ENCODE data around the gene SPECC1.

DNA sequence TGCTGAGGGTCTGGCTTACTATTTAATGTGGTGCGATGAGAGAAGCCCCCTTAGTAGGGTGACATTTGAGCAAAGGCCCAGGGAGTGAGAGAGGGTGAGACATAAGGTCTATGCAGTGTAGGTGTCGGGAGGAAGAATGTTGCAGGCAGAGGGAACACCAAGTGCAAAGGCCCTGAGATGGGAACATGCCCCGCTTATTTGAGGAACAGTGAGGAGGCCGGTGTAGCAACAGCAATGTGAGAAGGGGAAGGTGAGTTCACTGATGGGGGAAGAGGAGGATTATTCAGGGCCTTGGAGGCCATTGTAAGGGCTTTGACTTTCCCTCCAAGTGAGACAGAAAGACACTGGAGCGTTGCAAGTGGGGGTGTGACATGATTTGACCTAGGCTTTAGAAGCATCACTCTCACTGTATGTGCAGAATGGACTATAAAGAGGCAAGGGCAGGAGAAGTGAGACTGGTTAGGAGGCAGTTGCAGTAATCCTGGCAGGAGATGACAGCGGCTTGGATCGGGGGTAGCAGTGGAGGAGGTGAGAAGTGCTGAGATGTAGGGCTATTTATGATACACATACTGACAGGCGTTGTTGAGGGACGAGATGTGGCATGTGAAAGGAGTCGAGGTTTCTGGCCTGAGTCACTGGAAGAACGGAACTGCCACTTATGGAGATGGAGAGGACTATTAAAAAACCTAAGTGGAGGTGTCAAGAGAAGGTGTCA lies 145.3 kb downstream of the SPECC1 start:
- TF ChIP-seq, protein P1, sequence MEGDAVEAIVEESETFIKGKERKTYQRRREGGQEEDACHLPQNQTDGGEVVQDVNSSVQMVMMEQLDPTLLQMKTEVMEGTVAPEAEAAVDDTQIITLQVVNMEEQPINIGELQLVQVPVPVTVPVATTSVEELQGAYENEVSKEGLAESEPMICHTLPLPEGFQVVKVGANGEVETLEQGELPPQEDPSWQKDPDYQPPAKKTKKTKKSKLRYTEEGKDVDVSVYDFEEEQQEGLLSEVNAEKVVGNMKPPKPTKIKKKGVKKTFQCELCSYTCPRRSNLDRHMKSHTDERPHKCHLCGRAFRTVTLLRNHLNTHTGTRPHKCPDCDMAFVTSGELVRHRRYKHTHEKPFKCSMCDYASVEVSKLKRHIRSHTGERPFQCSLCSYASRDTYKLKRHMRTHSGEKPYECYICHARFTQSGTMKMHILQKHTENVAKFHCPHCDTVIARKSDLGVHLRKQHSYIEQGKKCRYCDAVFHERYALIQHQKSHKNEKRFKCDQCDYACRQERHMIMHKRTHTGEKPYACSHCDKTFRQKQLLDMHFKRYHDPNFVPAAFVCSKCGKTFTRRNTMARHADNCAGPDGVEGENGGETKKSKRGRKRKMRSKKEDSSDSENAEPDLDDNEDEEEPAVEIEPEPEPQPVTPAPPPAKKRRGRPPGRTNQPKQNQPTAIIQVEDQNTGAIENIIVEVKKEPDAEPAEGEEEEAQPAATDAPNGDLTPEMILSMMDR (IDR thresholded peaks at IDR 0.05) = no peak
- TF ChIP-seq POLR2A (IDR thresholded peaks at IDR 0.05) = no peak
